GM18498 (cell line): ENCODE measurements around the gene MIA2.

Source experiments
- ATAC-seq: cut with Tn5 transposase; IDR thresholded peaks from one replicate; pipeline ENCODE4 v1.9.1; 2021; ENCODE audit warnings: mild to moderate bottlenecking, moderate library complexity; ENCODE audit not compliant: unreplicated experiment

MIA2 gene

DNA sequence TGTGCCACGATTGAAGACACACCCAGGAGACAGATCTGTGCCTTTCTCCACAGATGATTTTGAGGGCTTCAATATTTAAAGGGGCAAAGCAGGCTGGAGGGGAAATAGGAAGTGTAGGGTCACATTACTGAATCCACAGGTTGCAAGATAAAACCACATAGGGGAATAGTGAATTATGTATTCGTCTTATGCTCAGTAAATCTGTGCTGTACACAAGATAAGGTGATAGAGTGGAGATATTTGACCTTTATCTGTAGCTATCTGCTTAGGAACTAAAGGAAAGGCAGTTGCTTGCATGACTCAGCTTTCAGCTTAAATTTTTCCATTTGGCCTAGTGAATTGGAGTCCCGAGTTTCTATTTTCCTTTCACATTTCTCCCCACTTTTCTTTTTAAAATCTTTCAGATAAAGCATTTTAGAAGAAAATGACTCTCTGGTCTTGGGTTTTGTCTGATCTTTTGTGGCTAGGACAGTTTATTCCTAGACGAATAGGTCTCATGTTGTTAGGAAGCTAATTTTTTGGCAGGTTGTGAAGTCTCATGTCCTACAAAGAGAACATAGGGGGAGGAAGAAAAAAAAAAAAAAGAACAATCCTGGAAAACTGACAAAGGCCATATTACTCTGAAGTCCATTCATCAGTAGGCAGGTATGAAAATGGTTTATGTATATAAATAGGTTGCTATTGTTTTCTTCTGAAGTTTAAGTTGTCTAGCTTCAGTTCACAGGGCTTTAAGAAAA, 143.1 kb downstream of the MIA2 start:
- no peak for ATAC-seq

DNA sequence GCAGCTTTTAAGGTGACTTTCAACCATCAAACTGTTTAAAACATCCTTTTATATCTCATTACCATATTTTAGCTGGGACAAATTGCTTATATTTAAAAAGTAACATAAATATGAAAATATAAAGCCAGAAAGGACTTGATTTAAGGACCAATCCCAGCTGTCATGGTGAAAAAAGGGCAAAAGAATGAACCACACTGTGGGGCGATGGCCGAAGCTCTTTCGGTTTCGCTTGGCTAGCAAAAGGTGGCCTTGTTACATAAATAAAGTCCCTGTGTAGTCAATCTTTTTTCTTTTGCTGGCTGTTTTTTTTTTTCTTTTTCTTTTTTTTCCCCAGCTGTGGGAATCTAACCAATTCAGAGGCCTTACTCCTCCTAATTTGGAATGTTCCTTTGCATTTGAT, 147.7 kb downstream of the MIA2 start:
- no peak for ATAC-seq

DNA sequence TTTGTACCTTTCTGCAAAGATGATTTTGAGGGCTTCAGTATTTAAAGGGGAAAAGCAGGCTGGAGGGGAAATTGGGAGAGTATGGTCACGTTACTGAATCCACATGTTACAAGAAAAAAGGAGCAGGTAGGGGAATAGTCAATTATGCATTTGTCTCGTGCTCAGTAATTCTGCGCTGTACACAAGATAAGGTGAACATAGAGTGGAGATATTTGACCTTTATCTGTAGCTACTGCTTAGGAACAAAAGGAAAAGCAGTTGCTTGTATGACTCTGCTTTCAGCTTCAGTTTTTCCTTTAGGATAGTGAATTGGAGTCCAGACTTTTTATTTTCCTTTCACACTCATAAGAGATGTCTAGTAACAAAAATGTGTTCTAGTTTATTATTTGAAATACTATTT, 148.7 kb downstream of the MIA2 start:
- ATAC-seq, result no peak

DNA sequence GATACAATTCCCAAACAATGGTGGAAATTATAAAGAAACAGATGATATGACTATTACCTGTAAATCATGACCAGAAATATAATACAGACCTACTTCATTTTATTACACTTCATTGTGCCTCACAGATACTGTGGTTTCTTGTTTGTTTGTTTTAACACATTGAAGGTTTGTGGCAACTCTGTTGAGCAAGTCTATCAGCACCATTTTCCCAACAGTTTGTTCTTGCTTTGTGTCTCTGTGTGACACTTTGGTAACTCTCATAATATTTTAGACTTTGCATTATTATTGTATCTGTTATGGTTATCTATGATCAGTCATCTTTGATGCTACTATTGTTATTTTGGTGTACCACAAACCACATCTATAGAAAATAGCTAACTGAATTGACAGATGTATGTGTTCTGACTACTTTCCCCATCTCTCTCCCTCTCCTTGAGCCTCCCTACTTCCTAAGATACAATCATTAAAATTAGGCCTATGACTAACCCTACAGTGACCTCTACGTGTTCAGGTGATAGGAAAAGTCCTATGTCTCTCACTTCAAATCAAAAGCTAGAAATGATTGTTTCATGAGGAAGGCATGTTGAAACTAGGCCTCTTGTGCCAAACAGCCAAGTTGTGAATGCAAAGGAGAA, 149.4 kb downstream of the MIA2 start:
- peak; percentile 49 for ATAC-seq

DNA sequence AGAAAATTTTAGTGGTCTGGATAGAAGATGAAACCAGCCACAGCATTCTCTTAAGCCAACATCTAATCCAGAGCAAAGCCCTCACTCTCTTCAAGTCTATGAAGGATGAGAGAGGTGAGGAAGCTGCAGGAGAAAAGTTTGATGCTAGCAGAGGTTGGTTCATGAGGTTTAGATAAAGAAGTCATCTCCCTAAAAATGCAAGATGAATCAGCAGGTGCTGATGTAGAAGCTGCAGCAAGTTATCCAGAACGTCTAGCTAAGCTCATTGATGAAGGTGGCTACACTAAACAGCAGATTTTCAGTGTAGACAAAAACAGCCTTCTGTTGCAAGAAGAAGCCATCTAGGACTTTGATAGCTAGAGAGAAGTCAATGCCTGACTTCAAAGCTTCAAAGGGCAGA, 150.0 kb downstream of the MIA2 start:
- no peak for ATAC-seq

DNA sequence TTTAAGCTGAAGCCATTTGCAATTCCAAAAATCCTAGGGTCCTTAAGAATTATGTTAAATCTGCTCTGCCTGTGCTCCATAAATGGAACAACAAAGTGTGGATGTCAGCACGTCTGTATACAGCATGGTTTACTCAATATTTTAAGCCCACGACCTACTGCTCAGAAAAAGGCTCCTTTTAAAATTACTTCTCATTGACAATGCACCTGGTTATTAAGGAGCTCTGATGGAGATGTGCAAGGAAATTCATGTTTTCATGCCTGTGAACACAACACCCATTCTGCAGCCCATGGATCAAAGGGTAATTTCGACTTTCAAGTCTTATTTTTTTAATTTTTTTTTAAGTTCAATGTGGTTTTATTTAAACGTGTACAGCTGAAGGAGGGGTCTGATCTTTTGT, 150.5 kb downstream of the MIA2 start:
- ATAC-seq, result no peak

DNA sequence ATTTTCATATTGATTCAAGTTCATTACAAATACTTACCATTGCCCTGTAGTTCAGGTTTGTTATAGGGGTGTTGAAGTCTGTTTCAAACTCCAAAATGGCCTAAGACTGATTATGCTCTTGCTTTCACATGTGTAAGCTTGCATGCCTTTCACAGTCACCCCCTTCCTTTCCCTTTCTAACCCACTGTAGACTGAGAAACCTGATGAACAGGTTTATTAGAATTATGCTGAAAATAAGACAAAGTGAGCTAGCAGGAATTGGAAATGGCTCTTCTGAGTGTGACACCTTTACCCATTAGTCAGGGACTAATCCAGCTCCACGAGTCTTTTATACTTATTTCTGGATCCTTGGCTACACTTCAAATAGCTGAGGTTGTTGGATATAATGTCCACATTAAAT, 159.6 kb downstream of the MIA2 start:
- no peak for ATAC-seq

DNA sequence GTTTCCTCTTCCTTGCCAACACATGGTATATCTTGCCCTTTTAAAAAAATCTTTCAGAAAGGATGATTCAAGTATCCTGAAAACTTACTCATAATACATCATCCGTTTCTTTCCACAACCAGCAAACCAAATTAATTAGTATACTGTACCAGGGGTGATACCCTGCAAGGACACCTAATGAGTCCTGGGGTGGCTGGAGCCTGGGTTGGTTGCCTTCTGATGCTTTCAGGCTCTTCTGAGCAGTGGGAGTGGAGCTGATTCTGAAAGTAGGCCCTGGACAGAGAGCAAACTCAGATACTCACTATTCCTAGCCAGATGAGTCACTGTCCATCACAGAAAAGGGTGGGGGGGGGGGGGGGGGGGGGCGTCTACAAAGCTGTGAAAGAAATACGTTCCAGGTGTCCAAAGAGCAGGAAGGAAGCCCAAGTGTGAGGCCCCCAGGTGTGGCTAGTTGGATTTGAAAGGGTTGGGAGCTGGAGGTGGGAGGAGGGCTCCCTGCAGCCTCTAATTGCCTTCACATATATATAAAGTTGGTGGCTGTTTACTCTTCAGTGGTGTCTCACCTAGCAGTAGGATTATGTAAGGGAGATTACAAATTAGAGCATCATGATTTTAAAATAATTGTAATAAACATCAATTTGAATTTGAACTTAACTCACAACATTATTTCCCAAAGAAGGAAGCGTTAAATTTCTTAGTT, 162.0 kb downstream of the MIA2 start:
- ATAC-seq, result no peak

DNA sequence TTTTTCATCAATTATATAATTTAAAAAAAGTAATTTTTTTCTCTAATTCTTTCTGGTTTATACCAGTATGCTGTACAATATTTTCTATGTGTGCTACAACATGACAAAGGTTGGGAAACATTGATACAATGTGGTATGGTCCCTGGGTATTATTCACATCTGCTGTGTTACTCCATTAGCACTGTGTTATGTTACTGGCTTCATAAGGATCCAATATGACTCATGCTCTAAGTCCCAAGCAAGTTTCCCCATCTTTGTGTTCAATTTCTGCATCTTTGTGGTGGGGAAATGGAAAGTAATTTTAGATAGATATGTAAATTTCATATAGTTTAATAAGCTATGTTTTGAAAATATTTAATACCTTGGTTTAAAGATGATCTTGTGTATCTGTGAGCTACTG, 162.7 kb downstream of the MIA2 start:
- ATAC-seq, result no peak

DNA sequence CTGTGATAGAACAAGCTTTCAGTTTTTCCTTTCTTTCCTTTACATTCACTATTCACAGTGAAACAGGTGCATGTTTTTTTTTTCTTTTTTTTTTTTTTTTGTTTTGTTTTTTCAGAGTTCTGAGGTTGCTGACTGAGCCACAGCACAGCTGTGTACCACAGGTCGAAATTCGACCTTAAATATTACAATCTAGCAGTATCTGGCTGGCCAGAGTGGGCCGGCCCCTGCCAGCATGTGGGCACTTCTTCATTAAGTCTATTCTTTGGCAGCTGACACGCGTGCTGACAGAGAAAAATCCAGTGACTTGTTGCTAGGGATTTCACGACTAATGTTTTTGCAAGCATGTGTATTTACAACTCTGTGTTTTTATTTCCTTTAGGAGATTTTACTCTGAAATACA, 164.7 kb downstream of the MIA2 start:
- no peak for ATAC-seq

DNA sequence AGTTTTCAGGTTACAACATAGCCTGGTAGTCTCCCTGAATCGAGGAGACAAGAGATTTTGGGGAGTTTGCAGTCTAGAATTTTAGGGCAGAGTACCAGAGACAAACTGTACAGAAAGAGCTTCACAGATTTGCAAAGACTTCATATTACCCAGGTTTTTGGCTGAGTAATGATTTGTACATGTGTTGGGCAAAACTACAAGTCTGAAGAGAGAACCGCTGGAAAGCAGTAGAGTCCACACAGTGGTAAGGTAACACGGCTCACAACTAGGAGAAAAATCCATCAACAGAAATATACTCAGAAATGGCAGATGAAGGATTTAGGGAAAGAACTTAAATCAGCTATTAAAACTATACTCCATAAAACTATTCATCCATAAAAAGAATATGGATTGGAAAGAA, 172.8 kb downstream of the MIA2 start:
- no peak for ATAC-seq

DNA sequence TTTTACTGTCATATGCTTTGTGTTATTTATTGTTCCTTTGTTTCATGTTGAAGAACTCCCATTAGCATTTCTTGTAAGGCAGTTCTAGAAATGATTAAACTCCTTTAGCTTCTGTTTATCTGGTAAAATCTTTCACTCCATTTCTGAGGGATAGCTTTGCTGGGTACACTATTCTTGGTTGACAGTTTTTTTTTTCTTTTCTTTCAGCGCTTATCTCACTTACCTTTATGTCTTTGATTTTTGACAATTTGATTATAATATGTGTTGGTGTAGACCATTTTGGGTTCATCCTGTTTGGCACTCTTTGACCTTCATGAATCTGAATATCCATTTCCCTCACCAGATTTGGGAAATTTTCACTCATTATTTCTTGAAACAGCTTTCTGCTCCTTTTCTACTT, 182.4 kb downstream of the MIA2 start:
- no peak for ATAC-seq

DNA sequence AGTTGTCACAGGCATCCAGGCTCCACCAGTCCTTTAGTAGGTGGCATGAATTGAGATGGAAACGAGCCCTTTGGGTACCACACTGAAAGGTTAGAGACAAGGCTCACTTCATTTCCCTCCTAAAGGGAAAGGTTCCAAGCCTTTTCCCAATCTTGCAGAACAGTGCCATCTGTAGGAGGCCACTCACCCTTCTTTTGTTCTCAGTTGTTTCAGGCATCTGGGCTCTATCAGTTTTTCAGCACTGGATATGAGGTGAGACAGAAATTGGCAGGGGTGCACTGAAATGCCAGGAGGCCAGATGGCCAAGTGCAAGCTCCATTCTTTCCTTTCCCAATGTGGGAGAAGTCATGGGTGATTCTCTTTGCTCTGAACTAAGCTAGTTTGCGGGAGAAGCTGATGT, 183.3 kb downstream of the MIA2 start:
- no peak for ATAC-seq

DNA sequence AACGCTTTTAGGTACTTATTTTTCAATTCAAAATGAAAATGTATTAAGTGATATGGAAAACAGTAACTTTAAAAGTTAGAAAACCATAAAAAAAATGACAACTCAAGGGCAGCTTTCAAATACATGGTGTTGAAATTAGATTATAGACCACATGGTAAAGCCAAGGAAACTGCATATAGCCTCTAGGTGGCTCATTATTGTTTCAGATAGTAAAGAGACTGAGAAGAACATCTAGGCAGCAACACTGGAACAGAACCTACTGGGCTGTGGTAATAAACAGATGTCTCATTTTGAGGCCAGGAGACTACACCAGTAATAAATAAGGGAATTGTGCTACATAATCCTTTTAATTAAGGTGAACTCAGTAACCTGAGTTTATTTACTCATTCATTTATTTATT, 185.6 kb downstream of the MIA2 start:
- no peak for ATAC-seq

DNA sequence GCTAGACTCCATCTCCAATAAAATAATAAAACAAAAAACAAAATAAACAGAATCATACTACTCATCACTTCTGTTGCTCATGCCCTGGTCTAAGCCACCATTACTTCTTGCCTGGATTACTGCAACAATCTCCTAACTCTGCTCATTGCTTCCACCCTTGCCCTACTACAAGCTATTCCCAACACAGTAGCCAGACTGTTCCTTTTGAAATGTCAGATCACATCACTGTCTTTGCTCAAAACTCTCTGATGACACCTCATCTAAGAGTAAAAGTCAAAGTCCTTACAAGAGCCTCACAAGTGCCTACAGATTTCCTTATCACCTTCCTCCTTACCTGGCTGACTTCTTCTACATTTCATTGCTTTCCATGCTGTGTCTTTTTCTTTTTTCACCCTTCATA, 188.5 kb downstream of the MIA2 start:
- no peak for ATAC-seq

DNA sequence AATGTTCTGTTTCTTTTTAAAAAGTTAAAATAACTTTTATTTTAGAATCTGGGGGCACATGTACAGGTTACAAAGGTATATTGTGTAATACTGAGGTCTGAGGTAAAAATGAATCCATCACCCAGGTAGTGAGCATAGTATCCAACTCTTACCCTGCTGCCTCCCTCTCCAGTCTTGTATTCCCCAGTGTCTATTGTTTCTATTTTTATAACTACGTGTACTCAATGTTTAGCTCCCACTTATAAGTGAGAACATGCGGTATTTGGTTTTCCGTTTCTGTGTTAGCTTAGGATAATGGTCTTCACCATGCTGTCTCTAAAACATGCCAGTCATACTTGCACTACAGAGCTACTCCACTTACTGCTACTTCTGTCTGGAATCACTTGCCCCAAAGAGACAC, 190.1 kb downstream of the MIA2 start:
- no peak for ATAC-seq

DNA sequence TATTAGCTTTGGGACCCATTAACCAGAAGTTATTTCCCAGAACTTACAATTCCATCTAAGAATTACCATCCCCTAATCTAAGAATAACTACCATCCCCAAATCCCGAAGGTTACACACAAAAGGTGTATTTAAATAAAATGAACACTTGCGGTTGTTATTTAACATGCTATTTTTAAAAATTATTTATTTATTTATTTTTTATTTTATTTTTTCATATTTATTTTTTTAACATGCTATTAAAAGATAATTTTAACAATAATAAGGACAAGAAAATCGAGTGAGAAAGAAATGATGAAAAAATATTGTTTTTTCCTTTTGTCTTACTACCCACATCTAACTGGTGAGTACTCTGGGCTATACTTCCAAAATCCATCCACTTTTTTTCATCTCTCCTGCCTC, 192.2 kb downstream of the MIA2 start:
- ATAC-seq, result no peak

DNA sequence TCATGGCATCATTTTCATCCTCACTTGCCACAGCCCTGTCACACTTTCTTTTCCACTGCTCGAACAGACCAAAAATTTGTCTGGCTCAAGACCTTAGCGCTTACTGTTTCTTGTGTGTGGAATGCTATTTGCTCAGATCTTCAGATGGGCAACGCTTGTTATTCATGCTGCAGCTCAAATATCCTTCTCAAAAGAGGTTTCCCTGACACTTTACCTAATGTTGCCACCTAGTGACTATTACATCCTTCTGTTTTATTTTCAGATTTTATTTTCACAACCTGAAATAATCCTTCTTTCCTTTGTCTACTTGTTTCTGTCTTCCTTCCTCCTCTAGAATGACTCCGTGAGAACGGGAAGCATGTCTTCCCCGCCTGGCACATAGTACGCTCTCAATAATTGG, 192.9 kb downstream of the MIA2 start:
- no peak for ATAC-seq

DNA sequence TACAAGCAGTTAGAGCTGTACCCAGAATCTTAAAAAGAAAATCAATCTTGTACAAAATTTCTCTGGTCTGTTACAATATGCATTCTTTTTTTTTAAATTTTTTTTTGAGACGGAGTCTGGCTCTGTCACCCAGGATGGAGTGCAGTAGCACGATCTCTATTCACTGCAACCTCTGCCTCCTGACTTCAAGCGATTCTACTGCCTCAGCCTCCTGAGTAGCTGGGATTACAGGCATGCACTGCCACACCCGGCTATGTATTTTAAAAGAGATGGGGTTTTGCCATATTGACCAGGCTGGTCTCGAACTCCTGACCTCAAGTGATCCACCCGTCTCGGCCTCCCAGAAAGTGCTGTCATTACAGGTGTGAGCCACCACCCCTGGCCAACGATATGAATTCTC, 194.4 kb downstream of the MIA2 start:
- no peak for ATAC-seq

DNA sequence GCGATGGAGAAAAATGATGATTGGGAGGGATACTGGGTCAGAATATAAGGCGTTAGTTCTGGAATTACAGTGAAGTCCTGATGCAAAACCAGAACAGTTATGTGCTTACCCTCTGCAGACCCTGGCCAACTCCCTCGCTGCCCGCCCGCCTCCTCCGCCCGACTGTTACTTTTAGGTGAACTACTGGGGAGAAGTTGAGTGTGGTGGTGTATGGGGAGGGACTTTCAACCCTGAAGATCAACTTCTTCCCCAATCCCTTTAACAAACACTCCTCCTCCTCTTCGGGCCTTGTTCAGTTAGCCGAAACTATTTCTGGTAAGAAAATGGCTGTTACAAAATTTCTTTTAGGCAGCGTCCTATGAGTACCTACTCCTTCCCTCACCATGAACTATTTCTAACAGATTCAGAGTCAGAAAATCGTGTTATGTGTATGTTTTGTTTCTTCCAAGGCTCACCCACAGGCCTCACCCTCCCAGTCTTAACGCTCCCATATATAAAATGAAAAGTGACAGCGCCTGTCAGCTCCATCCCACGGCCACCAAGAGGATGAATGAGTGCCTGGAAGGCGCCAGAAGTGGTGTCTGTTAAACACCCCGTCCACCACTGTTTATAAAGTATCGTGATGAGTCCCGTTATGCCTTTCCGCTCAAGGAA, 197.2 kb downstream of the MIA2 start:
- no peak for ATAC-seq

DNA sequence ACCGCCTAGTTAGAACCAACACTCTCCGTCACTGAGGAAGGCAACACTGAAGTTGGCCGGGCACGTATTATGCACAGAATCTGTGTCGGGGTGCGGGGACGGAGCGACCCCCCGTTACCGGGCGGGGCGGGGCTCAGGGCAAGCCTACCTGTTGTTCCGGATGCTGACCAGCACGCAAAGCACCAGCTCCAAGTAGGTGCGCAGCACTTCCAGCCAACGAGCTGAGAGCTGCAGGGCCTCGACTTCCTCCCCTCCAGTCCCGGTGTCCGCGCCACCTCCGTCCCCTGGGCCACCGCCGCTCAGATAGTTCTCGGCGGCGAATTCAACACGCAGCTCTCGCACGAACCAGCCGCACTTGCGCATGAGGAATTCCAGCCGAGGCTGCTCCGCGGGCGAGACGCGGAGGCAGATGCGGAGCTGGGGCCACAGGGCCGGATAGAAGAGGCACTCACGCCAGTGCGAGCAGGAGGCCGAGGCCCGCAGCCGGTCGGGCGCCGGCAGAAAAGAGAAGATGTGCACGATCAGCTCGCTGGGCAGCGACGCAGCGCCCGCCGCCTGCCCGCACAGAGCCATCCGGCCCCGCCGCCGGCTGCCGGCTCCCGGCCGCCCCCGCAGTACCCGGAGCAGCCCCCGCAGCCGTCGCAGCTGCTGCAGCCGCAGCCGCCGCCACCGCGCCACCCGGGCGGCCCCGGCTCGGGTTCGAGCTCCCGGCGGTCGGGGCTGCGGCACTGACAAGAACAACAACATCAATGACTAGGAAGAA, 197.9 kb downstream of the MIA2 start:
- peak; percentile 26 for ATAC-seq
